Measurements from ENCODE around the gene HJURP.
A peak's percentile ranks its signal among the peaks of the same experiment; 100 is the strongest.

Gene HJURP

GRCh38 chr2:233832414-233832813, 21.9 kb downstream of the HJURP start:
- H3K4me3 ChIP-seq (ENCODE audit: control insufficient read depth, low read depth, low read length), result no peak overlapping the region
- peak; percentile 70 for DNase-seq (ENCODE audit: low read depth)
- no peak for TF ChIP-seq CTCF (conservative IDR thresholded peaks at IDR 0.05; ENCODE audit: control insufficient read depth, insufficient read depth, low read depth, low read length)

- H3K4me3 ChIP-seq (ENCODE audit: control insufficient read depth, low read depth, low read length), result no peak overlapping the region
Observed at GRCh38 chr2:233831861-233832260, 22.5 kb downstream of the HJURP start.

GRCh38 chr2:233831011-233831721, 23.2 kb downstream of the HJURP start:
- H3K4me3 ChIP-seq (ENCODE audit: control insufficient read depth, low read depth, low read length), result no peak overlapping the region
- DNase-seq (ENCODE audit: low read depth), result no peak
- no peak for TF ChIP-seq CTCF (conservative IDR thresholded peaks at IDR 0.05; ENCODE audit: control insufficient read depth, insufficient read depth, low read depth, low read length)

More at GRCh38 chr2:233831861-233832260, 22.5 kb downstream of the HJURP start:
- TF ChIP-seq CTCF (conservative IDR thresholded peaks at IDR 0.05; ENCODE audit: control insufficient read depth, insufficient read depth, low read depth, low read length), result no peak
- DNase-seq (ENCODE audit: low read depth), result no peak

- H3K4me3 ChIP-seq (ENCODE audit: control insufficient read depth, low read depth, low read length), result no peak overlapping the region
- no peak for DNase-seq (ENCODE audit: low read depth)
- TF ChIP-seq CTCF (conservative IDR thresholded peaks at IDR 0.05; ENCODE audit: control insufficient read depth, insufficient read depth, low read depth, low read length), result no peak
Observed at GRCh38 chr2:233830111-233830802, 24.1 kb downstream of the HJURP start.

- no peak overlapping the region for H3K4me3 ChIP-seq (ENCODE audit: control insufficient read depth, low read depth, low read length)
- no peak for DNase-seq (ENCODE audit: low read depth)
- no peak for TF ChIP-seq CTCF (conservative IDR thresholded peaks at IDR 0.05; ENCODE audit: control insufficient read depth, insufficient read depth, low read depth, low read length)
Observed at GRCh38 chr2:233829193-233830110, 24.9 kb downstream of the HJURP start.

GRCh38 chr2:233828546-233829192, 25.7 kb downstream of the HJURP start:
- DNase-seq (ENCODE audit: low read depth), result no peak
- TF ChIP-seq CTCF (conservative IDR thresholded peaks at IDR 0.05; ENCODE audit: control insufficient read depth, insufficient read depth, low read depth, low read length), result no peak
- no peak overlapping the region for H3K4me3 ChIP-seq (ENCODE audit: control insufficient read depth, low read depth, low read length)
